ENCODE results near the gene CTBS. TPM values are rescaled to one million over a fixed set of nuclear protein-coding genes. Genes with fewer than 3 reads are reported as not detected.
A peak's percentile ranks its signal among the peaks of the same experiment; 100 is the strongest.

CTBS gene
- total RNA-seq, 2 experiments from 2014 or later = 19.4 to 20.0 TPM

- no peaks in the 10 kb centered on the region for H3K36me3 ChIP-seq (ENCODE audit: insufficient read depth, low read length)
- H3K27me3 Mint-ChIP-seq = no peaks in the 10 kb centered on the region
- H3K27me3 ChIP-seq (ENCODE audit: control insufficient read depth in 1 of 2, insufficient read depth in 2 of 2, low read length in 2 of 2) = no peaks in the 10 kb centered on the region
- peak within 1 kb of the TSS; percentile 95 for H3K4me3 ChIP-seq (ENCODE audit: low read length)
- intact Hi-C loops (cut with DNase I, micrococcal nuclease) = loop anchor here (1.0 to 10.0 kb wide), 8 partner anchors 27 to 769 kb away; partner anchors contain the start of genes PRKACB (in 2 of the 2), BCL10 (in 1 of the 2), CTBS (in 1 of the 2) and RPF1 (in 1 of the 2)
- H3K36me3 Mint-ChIP-seq (ENCODE audit: low read depth) = peaks cover 22% of the 10 kb centered on the region
- peak within 1 kb of the TSS; percentile 96 for H3K4me3 Mint-ChIP-seq
- POLR2A ChIA-PET = interaction anchor here (0.6 to 4.3 kb wide), 23 partner anchors 8 to 770 kb away, joined by 3 to 81 read pairs (median 3); partner anchors contain the start of genes BCL10, CTBS, PRKACB and RPF1
- ATAC-seq (ENCODE audit: poor library complexity) = peak; percentile 92
- DNase-seq = peak; percentile 94 to 99 (median 97)
- H3K27ac Mint-ChIP-seq = peak within 1 kb of the TSS; percentile 88
- CTCF ChIA-PET = interaction anchor here (1.0 to 1.4 kb wide), 8 partner anchors 16 to 362 kb away, joined by 3 to 8 read pairs (median 3); partner anchors contain the start of genes CTBS and PRKACB
- H3K4me1 ChIP-seq (ENCODE audit: insufficient read depth, low read length) = peaks cover 21% of the 10 kb centered on the region
- no peaks in the 10 kb centered on the region for H3K9me3 ChIP-seq (ENCODE audit: control insufficient read depth in 1 of 2, insufficient read depth in 1 of 2, low read length in 2 of 2)
- no peaks in the 10 kb centered on the region for H3K9me3 Mint-ChIP-seq
- no peak for TF ChIP-seq CTCF (IDR thresholded peaks at IDR 0.05)
- peaks cover 62% of the 10 kb centered on the region for H3K4me1 Mint-ChIP-seq (ENCODE audit: low read depth)
- peak within 1 kb of the TSS; percentile 75 to 91 for H3K27ac ChIP-seq (ENCODE audit: low read depth in 1 of 2, low read length in 2 of 2)
These were observed 68.1 kb downstream of the CTBS start, which contains the start of the genes GNG5 and SPATA1 for GRCh38 chr1:84506002-84506728. Gene GNG5 (minus strand): TSS chr1:84506581. CDS start chr1:84506091, 490 bp downstream. Gene SPATA1 (plus strand): TSS chr1:84506386. CDS start chr1:84516360, 9,974 bp downstream.

- Histone ChIP-seq H3K4me3 (ENCODE audit: low read length) (peak overlapping the region; percentile 95), H3K27me3 (ENCODE audit: control insufficient read depth in 1 of 2, insufficient read depth in 2 of 2, low read length in 2 of 2) (no peaks in the 10 kb centered on the region), H3K4me1 (ENCODE audit: insufficient read depth, low read length) (peaks cover 21% of the 10 kb centered on the region), H3K9me3 (ENCODE audit: control insufficient read depth in 1 of 2, insufficient read depth in 1 of 2, low read length in 2 of 2) (no peaks in the 10 kb centered on the region), H3K27ac (ENCODE audit: low read depth in 1 of 2, low read length in 2 of 2) (peak overlapping the region; percentile 58 to 75), H3K36me3 (ENCODE audit: insufficient read depth, low read length) (peaks cover 2% of the 10 kb centered on the region)
- ATAC-seq (ENCODE audit: poor library complexity) (peak; percentile 16), DNase-seq (no peak)
- Mint-ChIP-seq H3K9me3 (no peaks in the 10 kb centered on the region), H3K27me3 (no peaks in the 10 kb centered on the region), H3K4me1 (ENCODE audit: low read depth) (peaks cover 68% of the 10 kb centered on the region), H3K36me3 (ENCODE audit: low read depth) (peaks cover 28% of the 10 kb centered on the region), H3K4me3 (peak overlapping the region; percentile 96), H3K27ac (peak overlapping the region; percentile 88)
- ChIA-PET CTCF (interaction anchor here (1.2 to 2.1 kb wide), 7 partner anchors 16 to 248 kb away, joined by 3 to 8 read pairs (median 3); partner anchors contain the start of gene CTBS), POLR2A (interaction anchor here (0.9 to 4.3 kb wide), 19 partner anchors 8 to 771 kb away, joined by 3 to 81 read pairs (median 4); partner anchors contain the start of genes BCL10, CTBS, PRKACB and RPF1)
- intact Hi-C loops (cut with DNase I, micrococcal nuclease) = loop anchor here (1.0 to 10.0 kb wide), 10 partner anchors 26 to 769 kb away; partner anchors contain the start of genes PRKACB (in 2 of the 2), SSX2IP (in 2 of the 2), BCL10 (in 1 of the 2) and CTBS (in 1 of the 2)
- no peak for TF ChIP-seq CTCF (IDR thresholded peaks at IDR 0.05)
These were observed 68.7 kb downstream of the CTBS start for GRCh38 chr1:84505493-84506001.
